ENCODE data around the gene SLC6A3. TPM values are rescaled to one million over a fixed set of nuclear protein-coding genes. Genes with fewer than 3 reads are reported as not detected.

The SLC6A3 gene
- total RNA-seq, 4 donors from 2014 or later = not detected

DNA sequence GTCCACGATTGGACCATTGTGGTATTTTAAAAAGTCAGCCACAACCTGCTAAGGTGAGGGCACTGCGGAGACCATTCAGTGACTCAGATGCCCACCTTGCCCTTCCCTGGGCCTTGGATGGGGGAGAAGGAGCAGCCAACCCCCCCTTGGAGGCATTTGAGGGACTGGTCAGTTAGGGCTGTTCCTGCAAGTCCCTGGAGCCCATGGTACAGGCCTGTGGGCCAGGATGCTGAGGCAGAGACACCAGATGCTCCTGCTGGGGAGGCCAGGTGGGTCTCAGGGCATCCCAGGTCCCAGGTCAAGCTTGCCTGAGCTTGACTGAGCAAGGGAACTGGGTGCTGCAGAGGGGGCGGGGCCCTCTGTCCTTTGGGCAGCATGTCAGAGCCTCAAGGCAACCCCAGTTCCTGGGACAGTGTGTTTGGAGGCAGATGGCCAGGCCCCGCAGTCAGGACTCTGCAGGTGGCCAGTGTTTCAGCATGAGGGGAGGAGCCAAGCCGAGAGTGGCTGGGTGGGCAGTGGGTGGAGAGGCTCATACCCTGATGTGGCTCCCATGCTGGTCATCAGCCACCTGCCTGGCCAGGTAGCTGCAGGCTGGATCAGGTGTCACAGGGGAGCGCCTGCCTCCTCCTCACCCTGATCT lies 27.5 kb downstream of the SLC6A3 start:
- intact Hi-C loops (cut with DNase I; ENCODE audit: low total_unique reads) (no loop called here), in situ Hi-C loops (cut with MboI; ENCODE audit: low sequenced_read_pairs in 4 of 4) (no loop called here)
- Histone ChIP-seq H3K4me1 (no peaks in the 10 kb centered on the region), H3K27me3 (peaks cover 4 to 10% (median 5%) of the 10 kb centered on the region in 3 donors), H3K9me3 (no peaks in the 10 kb centered on the region), H3K27ac (no peak overlapping the region), H3K4me3 (no peak overlapping the region), H3K36me3 (no peaks in the 10 kb centered on the region)
- ATAC-seq (no peak), DNase-seq (no peak)
- TF ChIP-seq, protein P1, sequence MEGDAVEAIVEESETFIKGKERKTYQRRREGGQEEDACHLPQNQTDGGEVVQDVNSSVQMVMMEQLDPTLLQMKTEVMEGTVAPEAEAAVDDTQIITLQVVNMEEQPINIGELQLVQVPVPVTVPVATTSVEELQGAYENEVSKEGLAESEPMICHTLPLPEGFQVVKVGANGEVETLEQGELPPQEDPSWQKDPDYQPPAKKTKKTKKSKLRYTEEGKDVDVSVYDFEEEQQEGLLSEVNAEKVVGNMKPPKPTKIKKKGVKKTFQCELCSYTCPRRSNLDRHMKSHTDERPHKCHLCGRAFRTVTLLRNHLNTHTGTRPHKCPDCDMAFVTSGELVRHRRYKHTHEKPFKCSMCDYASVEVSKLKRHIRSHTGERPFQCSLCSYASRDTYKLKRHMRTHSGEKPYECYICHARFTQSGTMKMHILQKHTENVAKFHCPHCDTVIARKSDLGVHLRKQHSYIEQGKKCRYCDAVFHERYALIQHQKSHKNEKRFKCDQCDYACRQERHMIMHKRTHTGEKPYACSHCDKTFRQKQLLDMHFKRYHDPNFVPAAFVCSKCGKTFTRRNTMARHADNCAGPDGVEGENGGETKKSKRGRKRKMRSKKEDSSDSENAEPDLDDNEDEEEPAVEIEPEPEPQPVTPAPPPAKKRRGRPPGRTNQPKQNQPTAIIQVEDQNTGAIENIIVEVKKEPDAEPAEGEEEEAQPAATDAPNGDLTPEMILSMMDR (IDR thresholded peaks at IDR 0.05 in 4 of 5, conservative IDR thresholded peaks at IDR 0.05 in 1 of 5) = no peak
- no peak for TF ChIP-seq POLR2A (IDR thresholded peaks at IDR 0.05)

DNA sequence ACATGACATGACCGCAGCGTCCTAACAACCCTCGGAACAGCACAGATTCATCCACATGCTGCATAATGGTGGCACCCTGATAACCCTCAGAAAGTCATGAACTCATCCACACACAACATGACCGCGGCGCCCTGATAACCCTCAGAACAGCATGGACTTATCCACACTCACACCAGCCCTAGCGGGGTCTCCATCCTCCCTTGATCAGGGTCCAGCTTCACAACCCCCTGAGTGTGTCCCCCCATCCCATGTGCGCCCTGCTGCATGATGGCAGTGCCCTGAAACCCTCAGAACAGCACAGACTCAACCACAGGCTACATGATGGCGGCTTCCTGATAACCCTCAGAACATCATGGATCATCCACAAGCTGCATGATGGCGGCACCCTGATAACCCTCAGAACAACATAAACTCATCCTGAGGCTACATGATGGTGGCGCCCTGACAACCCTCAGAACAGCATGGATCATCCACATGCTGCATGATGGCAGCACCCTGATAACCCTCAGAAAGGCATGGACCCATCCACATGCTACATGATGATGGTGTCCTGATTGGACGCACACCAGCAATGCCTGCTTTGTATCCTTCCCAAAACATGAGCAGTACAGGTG lies 28.3 kb downstream of the SLC6A3 start:
- Histone ChIP-seq H3K36me3 (no peaks in the 10 kb centered on the region), H3K27me3 (peaks cover 4 to 17% (median 11%) of the 10 kb centered on the region in 3 donors), H3K4me1 (no peaks in the 10 kb centered on the region), H3K9me3 (no peaks in the 10 kb centered on the region), H3K4me3 (no peak overlapping the region), H3K27ac (no peak overlapping the region)
- TF ChIP-seq POLR2A (IDR thresholded peaks at IDR 0.05) = no peak
- TF ChIP-seq, protein P1 (IDR thresholded peaks at IDR 0.05 in 4 of 5, conservative IDR thresholded peaks at IDR 0.05 in 1 of 5) = no peak
- in situ Hi-C loops (cut with MboI; ENCODE audit: low sequenced_read_pairs in 4 of 4) = no loop called here
- intact Hi-C loops (cut with DNase I; ENCODE audit: low total_unique reads) = no loop called here
- ATAC-seq (no peak), DNase-seq (no peak)

DNA sequence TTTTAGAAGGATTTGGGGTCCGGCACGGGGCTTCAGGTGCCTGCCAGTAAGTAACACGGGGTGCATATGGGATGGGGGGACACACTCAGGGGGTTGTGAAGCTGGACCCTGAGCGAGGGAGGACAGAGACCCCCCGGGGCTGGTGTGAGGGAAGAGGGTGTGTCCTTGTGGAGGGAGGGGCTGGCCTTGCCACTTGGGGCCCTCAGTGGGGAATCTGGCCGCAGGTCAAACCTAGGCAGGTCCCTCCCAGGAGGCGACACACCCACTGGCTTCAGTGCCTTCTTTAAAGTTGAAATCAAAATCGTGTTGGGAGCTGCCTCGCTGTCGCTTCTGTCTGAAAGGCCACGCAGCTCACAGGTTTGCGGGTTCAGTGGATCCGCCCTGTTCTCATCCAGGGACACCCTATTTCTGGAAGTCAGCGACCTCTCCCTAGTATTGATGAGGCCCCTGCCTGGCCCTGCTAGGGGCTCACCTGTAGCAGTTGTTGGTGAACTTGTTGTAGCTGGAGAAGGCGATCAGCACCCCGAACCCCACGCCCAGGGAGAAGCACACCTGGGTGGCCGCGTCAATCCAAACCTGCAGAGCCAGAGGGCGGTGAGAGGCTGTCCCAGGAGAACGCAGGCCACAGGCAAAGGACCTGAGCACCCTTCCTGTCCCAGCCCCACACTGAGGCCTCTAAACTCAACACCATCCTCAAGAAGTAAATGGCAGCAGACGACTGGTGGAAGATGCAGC lies 29.4 kb downstream of the SLC6A3 start:
- in situ Hi-C loops (cut with MboI; ENCODE audit: low sequenced_read_pairs in 4 of 4) = no loop called here

GRCh38 chr5:1415059-1415425 lies 30.2 kb downstream of the SLC6A3 start:
- intact Hi-C loops (cut with DNase I; ENCODE audit: low total_unique reads) = no loop called here

More for the DNA sequence above, 29.4 kb downstream of the SLC6A3 start:
- DNase-seq (no peak), ATAC-seq (no peak)
- no peaks in the 10 kb centered on the region for H3K36me3 ChIP-seq
- no peak overlapping the region for H3K4me3 ChIP-seq
- peaks cover 4 to 24% (median 16%) of the 10 kb centered on the region in 3 donors for H3K27me3 ChIP-seq
- H3K4me1 ChIP-seq = no peaks in the 10 kb centered on the region
- no peak for TF ChIP-seq POLR2A (IDR thresholded peaks at IDR 0.05)
- TF ChIP-seq, protein P1 (IDR thresholded peaks at IDR 0.05 in 4 of 5, conservative IDR thresholded peaks at IDR 0.05 in 1 of 5) = no peak
- intact Hi-C loops (cut with DNase I; ENCODE audit: low total_unique reads) = no loop called here
- H3K27ac ChIP-seq = no peak overlapping the region
- H3K9me3 ChIP-seq = no peaks in the 10 kb centered on the region

More at GRCh38 chr5:1415059-1415425, 30.2 kb downstream of the SLC6A3 start:
- no peaks in the 10 kb centered on the region for H3K9me3 ChIP-seq
- no peak overlapping the region for H3K4me3 ChIP-seq
- no peaks in the 10 kb centered on the region for H3K4me1 ChIP-seq
- no peak overlapping the region for H3K27ac ChIP-seq
- ATAC-seq (no peak), DNase-seq (no peak)
- in situ Hi-C loops (cut with MboI; ENCODE audit: low sequenced_read_pairs in 4 of 4) = no loop called here
- H3K27me3 ChIP-seq = peaks cover 4 to 31% (median 16%) of the 10 kb centered on the region in 3 donors
- TF ChIP-seq POLR2A (IDR thresholded peaks at IDR 0.05) = no peak
- TF ChIP-seq, protein P1 (IDR thresholded peaks at IDR 0.05 in 4 of 5, conservative IDR thresholded peaks at IDR 0.05 in 1 of 5) = no peak
- no peaks in the 10 kb centered on the region for H3K36me3 ChIP-seq
